Stimulated activated CD4-positive, alpha-beta T cell treated with anti-CD3 and anti-CD28 coated beads, Interleukin-4, amount 100 ng/mL, for 24 hours (primary cell): ENCODE measurements around the gene COQ10A.
"Not testable (repeated sequence)": the region's sequence is repeated elsewhere in the genome, so short reads cannot be mapped to it uniquely, and the experiment has no call there.

ENCODE experiments used
- DNase-seq: peaks from one replicate; pipeline ENCODE4 v3.0.0-alpha.2; 2020

Gene COQ10A

DNA sequence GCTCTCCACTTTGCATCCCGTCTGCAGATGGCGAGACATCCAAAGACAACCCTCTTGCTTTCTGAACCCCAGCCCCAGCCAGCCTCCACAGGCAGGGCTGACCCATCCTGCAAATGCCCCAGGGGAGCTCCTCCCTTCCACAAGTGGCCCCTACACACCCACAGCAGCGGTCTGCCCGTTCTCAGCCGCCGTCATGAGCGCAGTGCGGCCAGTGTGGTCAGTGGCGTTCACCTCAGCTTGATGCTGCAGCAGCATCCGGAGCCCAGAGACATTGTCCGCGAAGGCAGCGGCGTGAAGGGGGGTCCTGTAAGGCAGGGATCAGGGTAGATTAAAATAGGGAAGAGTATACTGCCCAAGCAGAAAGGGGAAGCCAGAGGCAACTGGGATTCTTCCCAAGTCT, 22.2 kb upstream of the COQ10A start:
- DNase-seq: no peak

DNA sequence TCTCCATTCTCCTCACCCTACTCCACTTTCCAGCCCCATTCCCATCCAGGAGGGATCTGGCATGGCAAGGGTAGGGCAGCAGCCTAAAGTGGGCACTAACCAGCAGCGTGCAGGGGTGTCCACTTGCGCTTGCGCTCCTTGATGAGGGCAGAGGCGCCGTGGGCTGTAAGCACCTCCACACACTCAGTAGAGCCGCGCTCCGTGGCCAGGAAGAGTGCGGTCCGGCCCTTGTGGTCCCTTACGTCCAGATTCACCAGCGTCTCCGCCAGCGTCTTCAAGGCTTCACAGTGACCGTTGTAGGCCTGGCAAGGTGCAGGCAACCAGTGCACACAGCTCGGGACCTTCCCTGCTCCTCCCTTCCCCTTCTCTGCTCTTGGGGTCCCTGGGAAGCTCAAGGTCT, 18.8 kb upstream of the COQ10A start:
- DNase-seq: no peak

DNA sequence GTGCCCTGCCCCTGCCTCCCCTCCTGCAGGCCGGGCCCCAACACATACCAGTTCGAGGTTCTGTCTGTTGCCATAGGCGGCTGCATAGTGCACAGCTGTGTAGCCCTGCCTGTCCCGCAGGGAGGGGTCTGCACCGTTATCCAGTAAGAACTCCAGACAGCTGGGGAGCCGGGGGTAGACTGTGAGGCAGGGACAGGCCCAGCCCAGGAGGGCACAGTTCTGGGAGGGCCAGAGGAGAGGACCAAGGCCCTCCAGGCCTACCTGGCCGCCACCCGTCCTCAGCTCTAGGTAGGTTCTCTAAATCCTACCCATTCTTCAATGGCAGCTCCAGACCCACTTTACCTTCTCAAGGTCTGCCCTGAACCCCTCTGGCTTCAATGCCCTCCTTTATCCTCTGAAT, 18.0 kb upstream of the COQ10A start:
- DNase-seq: no peak

GRCh38 chr12:56252649-56253048, 14.1 kb upstream of the COQ10A start:
- DNase-seq: no peak

- no peak for DNase-seq
These were observed 13.7 kb upstream of the COQ10A start for GRCh38 chr12:56253091-56253490.

GRCh38 chr12:56255671-56256070, 11.1 kb upstream of the COQ10A start:
- DNase-seq: no peak

- DNase-seq: no peak
These were observed 10.3 kb upstream of the COQ10A start for GRCh38 chr12:56256326-56256960.

GRCh38 chr12:56257071-56257470, 9.7 kb upstream of the COQ10A start:
- no peak for DNase-seq

DNA sequence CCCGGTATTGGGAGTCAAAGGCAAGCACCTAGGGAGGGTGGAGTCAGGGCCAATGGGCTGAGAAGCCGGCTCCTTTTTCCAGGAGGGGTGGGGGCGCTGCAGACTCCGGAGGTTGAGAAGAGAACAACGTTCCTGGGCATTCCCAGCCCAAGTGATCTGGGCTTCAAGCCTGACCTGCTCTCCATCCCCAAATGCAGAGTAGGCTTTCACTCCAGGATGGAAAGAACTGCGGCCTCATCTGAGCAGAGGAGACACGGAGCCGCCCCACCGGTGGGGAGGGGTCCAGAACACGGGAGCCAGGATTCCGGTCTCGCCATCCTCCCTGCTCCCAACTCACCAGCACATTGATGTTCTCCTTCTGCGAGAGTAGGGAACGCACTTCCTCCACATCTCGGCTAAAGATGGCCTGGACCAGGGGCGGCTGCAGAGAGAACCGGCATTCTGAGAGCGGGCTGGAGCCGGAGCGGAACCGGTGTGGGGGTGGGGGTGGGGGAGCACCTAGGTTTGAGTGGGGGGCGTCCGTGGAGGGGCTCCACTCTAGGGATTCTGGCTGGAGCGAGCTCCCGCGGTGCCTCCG, 9.2 kb upstream of the COQ10A start:
- no peak for DNase-seq

DNA sequence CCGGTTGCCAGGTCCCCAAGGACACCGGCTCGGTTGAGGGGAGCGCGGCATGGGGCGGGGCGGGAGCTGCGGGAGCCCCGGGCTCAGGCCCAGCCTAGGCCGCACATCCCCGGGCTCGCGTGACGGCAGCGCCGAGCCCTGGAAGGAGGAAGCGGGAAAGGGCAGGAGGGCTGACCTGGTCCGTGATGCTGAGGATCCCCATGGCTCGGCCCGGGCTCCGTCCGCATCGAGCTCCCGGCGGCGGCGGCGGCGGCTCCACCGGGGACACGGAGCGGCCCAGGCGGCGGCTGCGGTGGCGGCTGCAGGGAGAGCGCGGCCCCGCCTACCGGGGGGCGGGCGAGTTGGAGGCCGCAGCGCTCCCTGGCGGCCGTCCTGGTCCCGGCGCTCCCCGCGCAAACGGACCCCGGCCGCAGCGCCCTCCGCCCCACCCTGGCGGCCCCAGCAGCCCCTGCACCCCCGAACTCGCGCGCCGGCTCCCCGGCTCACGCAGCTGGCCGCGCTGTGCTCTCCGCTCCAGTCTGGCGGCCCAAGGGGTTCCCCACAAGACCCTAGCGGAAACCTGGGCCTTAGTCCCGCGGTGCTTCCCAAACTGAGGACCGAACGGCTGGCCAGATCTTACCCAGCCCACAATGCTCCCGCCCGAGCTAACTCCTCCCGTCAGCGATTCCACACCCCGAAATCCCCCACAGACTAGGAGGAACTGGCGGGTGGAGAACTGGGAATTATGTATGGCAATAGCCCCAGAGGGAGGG, 8.5 kb upstream of the COQ10A start, which contains the start of gene ANKRD52:
Gene ANKRD52, minus strand, starts transcription at position 317 of the 752 bp plus-strand sequence. Its CDS starts 115 bp downstream, at position 202.
- peak; percentile 77 for DNase-seq

- no peak for DNase-seq
These were observed 7.9 kb upstream of the COQ10A start for GRCh38 chr12:56258820-56259183.

GRCh38 chr12:56260380-56260779, 6.4 kb upstream of the COQ10A start:
- DNase-seq: no peak

DNA sequence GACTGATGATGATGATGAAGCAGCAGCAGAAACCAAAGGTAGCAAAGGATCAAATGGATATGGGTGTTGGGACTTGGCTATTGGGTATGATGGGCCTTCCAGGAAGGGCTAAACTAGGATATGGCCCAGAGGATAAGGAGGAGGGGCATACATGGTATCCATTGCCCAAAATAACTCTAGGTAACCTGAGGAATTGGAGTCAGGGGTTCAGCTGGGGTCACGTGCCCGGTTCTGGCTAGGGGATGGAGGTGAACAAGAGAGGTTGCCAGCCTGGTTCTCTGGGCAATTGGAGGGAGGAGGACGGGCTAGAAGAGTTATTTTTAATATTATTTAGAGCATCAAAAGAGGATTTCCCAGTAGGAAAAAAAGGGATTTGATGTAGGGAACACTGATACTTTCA, 5.8 kb upstream of the COQ10A start:
- DNase-seq: no peak

DNA sequence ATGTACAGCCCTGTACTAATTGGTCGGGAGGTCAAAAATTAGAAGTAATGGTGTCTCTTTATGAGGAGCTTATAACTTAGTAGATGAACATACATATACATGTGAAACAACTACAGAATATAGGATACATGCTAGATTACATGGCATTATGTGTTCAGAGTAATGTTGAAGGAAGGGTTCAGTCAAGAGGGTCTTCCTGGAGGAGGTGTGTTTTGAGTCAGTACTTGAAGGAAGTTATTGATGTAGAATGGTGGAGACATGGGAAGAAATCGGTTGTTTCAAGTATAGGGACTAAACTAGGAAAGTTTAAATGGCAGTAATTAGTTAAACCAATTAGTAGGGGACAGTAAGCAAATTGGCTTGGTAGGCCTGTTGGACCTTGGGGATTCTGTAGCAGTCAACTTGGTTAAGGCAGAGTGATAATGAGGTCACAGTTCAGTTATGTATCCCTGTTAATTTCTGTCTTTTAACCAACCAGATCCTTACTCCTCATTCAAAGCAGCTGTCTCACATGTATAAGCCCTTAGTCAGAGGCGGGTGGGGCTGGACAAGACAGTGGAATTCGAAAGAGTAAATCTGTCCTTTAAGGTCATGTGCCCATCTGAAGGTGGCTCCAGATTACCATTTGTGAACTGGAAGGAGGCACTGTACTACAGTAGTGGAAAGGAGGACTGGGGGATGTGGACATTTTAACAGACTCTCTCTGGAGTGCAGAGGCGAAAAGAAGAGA, 5.1 kb upstream of the COQ10A start:
- DNase-seq: no peak

- not testable (repeated sequence) for DNase-seq
These were observed 3.8 kb upstream of the COQ10A start for GRCh38 chr12:56262955-56263354.

GRCh38 chr12:56266068-56266692, 562 bp upstream of the COQ10A start:
- not testable (repeated sequence) for DNase-seq

- no peak for DNase-seq
These were observed 815 bp downstream of the COQ10A start for GRCh38 chr12:56267443-56268071.

- no peak for DNase-seq
These were observed 4.3 kb downstream of the COQ10A start for GRCh38 chr12:56271031-56271430.

DNA sequence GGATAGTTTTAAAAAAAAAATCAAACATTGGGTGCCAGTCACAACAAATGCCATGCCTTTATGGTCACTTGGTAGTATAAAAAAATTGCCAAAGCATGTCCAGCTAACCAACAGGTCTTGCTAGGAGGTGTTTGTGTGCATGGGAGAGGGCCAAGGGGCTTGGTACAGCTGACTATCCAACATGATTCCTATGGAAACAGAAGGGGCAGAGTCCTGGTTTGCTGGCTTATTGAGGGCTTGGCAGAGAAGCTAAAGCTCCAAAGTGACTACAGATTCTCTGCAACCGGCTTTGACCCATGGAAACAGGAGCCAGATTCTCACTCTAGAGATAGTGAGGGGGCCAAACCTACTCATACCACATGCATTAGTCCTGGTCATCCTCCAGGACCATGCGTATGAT, 5.7 kb downstream of the COQ10A start:
- DNase-seq: not testable (repeated sequence)

DNA sequence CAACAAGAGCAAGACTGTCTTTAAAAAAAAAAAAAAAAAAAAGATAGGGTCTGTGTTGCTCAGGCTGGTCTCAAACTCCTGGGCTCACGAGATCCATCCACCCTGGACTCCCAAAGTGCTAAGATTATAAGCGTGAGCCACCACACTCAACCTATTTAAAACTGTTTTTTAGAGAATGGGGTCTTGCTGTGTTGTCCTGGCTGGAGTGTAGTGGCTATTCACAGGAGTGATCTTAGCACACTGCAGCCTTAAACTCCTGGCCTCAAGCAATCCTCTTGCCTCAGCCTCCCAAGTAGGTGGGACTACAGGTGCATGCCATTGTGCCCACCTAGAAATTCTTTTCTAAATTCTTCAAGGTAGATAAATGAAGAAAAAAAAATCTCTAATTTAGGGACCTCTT, 7.6 kb downstream of the COQ10A start:
- no peak for DNase-seq

DNA sequence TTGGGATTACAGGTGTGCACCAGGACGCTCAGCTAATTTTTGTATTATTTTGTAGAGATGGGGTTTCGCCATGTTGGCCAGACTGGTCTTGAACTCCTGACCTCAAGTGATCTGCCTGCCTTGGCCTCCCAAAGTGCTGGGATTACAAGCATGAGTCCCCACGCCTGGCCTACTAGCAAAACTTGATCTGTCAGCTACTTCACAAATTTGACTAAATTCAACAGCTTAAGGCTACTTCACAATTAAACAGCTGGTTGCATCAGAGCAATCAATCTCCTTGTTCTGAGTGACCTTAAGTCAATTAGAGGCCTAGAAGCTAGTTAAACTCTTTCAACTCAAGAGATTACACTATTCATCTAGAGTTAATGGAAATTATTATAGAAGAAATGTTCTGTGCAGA, 12.2 kb downstream of the COQ10A start:
- DNase-seq: no peak

GRCh38 chr12:56280849-56281248, 14.1 kb downstream of the COQ10A start:
- no peak for DNase-seq

DNA sequence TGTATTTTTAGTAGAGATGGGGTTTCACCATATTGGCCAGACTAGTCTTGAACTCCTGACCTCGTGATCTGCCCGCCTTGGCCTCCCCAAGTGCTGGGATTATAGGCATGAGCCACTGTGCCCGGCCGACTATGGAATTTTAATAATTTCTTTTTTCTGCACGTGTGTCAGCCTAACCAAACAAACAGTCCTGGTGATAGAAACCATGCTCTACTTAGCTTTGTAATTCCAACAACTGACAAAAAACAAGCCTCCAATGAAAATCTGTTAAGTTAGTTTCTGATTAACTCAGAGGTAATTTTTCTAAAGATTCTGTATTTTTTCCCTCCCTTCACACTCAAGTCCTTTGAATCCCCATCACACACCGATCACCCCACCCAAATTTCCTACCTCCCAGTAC, 15.3 kb downstream of the COQ10A start:
- DNase-seq: no peak
